AG09319 (cell line): ENCODE results near the gene ZNF311.

Experiments used
- DNase-seq: peaks from one replicate; pipeline ENCODE4 v3.0.0-alpha.2; 2010; ENCODE audit warnings: low read depth; ENCODE audit errors: extremely low read depth
- TF ChIP-seq, protein P1 (sequence below): IDR thresholded peaks from 2 replicates; pipeline ENCODE4 v1.5.1; 2011; ENCODE audit warnings: low read depth, mild to moderate bottlenecking, inconsistent platforms, low read length, moderate library complexity

The ZNF311 gene

DNA sequence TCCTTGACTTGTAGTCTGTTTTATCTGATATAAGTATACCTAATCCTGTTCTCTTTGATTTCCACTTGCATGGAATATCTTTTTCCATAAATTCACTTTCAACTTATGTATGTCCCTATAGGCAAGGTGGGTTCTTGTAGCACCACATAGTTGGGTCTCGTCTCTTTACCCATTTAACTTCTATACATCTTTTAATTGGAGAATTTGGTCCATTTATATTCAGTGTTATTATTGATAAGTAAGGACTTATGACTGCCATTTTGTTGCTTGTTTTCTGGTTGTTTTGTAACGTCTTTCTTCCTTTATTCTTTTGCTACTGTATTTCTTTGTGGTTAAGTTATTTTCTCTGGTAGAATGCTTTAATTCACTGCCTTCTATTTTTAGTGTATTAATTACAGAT lies 14.5 kb upstream of the ZNF311 start:
- DNase-seq = no peak
- TF ChIP-seq, protein P1, sequence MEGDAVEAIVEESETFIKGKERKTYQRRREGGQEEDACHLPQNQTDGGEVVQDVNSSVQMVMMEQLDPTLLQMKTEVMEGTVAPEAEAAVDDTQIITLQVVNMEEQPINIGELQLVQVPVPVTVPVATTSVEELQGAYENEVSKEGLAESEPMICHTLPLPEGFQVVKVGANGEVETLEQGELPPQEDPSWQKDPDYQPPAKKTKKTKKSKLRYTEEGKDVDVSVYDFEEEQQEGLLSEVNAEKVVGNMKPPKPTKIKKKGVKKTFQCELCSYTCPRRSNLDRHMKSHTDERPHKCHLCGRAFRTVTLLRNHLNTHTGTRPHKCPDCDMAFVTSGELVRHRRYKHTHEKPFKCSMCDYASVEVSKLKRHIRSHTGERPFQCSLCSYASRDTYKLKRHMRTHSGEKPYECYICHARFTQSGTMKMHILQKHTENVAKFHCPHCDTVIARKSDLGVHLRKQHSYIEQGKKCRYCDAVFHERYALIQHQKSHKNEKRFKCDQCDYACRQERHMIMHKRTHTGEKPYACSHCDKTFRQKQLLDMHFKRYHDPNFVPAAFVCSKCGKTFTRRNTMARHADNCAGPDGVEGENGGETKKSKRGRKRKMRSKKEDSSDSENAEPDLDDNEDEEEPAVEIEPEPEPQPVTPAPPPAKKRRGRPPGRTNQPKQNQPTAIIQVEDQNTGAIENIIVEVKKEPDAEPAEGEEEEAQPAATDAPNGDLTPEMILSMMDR = no peak

DNA sequence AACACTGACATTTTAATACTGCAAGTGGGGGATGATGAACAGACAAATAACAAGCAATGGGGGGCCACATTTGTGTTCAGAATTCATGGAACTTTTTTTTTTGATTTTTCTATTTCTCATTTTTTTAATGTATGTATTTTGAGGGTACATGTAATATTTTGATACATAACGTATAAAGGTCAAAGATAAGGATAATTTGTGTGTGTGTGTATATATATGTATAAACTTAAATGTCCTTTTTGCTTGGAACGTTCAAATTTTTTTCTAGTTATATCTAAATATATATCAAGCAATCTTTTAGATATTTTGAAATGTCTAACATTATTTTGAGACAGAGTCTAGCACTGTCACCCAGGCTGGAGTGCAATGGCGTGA lies 12.3 kb upstream of the ZNF311 start:
- DNase-seq = no peak
- TF ChIP-seq, protein P1 = no peak

DNA sequence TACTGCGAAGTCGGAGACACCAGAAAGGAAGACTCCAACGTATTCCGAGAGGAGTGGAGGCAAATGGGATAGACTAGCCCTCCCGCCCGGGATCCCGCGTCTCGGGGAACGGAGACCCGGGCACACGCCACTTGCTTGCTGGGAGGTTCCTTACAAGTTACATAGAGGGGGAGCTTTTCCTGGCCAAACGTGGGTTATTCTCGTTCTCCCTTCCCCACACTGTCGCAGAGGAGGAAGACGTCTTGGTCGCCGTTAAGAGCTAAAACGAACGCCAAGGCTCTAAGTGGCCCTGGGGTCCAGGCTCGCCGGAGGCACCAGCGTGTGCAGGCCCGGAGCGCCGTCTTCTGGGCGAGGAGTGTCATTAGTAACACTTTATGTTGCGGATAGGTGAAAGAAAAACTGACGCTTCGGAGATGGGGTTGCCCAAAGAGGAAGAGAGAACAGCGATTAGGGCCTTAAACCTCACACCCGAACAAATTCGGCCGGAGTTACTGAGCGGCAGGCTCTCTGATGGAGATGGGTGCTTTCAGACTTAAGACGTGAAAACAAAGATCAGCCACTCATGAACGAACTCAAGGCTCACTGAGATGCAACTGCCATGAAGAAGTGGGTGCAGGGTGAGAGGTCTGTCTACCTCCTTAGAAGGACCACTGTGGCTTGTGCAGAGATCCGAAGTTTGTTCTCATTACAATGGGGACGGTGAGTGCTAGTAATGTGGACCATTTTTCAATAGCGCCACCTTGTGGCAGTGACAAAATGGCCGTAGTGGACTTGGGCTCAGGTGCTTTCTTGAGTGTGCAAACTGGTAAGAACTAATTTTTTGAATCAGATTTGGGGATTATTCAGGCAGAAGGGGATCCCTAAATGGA lies 11.7 kb upstream of the ZNF311 start:
- peak; percentile 43 for DNase-seq
- TF ChIP-seq, protein P1 = peak; percentile 87

DNA sequence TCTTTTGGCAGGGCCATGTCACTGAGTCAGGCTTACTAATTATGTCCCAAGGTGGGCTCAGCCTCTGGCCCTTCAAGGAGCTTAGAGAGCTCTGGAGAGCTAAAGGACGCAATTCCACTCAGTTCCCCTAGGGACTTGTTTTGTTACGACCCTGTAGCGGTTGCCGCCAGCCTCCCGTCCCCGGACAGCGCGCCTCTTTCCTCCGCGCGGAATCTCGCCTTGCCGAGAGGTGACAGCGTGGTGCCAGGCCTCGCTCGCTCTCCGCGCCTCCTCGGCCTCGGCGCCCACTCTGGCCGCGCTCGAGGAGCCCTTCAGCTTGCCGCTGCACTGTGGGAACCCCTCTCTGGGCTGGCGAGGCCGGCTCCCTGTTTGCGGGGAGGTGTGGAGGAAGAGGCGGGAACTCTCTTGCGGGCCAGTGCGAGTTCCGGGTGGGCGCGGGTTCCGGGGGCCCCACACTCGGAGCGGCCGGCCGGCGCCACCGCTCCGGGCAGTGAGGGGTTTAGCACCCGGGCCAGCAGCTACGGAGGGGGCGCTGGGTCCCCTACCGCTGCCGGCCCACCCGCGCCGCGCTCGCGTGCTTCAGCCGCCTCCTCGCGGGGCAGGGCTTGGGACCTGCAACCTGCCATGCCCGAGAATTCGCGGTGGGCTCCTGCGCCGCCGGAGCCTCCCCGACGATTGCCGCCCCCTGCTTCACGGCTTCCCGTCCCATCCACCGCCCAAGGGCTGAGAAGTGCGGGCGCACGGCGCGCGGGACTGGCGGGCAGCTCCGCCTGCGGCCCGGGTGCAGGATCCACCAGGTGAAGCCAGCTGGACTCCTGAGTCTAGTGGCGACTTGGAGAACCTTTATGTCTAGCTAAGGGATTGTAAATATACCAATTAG lies 9.9 kb upstream of the ZNF311 start:
- TF ChIP-seq, protein P1 = no peak
- DNase-seq = no peak

DNA sequence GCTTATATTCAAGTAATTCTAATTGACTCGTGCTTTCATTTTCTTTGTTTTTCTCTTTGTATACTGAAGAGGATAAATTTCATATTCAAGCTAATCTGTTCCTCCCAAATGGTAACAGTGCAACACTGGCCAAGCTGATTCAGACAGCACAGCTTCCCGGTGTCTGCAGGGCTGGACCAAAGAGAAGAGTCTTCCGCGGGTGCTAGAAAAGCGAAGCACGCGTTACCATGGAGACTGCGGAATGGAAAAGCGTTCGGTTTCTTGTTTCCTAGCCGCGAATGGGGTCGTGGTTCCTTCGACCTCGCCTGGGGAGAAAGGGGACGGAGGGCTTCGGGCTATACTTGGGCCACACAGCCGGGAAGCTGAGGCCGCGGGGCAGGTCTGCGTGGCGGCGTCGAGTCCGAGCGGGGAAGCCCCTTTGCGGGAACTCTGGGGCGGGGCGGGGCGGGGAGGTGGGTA lies 6.2 kb upstream of the ZNF311 start:
- peak; percentile 14 for DNase-seq
- TF ChIP-seq, protein P1 = no peak

DNA sequence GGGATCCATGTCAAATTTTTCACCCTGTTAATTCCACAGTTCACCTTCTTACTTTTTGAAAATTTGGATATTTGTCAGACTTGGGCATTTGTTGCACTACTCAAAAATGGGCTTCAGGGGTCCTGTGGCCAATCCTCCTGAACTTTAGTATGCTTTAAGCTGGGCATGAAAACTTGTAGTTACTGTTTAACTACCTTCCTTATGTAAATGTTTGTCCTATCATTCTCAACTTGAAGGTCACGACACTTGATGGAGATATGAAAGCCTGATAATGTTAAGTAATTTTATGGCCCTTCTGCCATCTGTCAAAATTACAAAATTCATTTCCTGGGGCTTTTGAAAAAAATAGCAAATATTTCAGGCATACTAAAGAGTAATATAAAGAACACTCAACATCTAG lies 4.2 kb upstream of the ZNF311 start:
- TF ChIP-seq, protein P1 = no peak
- no peak for DNase-seq

DNA sequence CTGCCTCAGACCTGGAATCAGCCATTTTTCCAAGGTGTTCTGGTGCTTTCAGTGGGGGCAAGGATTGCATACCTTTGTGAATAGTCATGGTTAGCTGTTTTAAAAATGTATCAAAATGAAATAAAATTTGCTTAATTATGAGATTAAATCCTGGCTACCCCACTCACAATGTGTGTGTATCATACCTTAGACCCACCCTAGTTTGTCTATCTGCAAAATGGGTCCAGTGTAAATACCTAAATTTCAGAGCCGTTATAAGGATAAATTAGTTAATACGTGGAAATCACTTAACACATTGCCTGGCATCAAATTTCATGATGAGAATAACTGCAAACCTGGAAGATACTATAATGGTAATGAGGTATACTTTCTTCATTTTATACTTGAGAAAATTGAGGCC lies 3.0 kb upstream of the ZNF311 start:
- no peak for DNase-seq
- TF ChIP-seq, protein P1 = no peak
